GM19193 (cell line): ENCODE measurements around the gene SPRED1.

Experiments used
- POLR2A ChIP-seq: IDR thresholded peaks from 4 replicates; pipeline ENCODE4 v1.6.1; 2011; ENCODE audit not compliant: insufficient read depth, insufficient read length; ENCODE audit errors: extremely low read depth

Gene SPRED1

GRCh38 chr15:38307861-38308641 lies 55.4 kb downstream of the SPRED1 start:
- no peak for TF ChIP-seq POLR2A

GRCh38 chr15:38308797-38309196 lies 56.2 kb downstream of the SPRED1 start:
- TF ChIP-seq POLR2A = no peak

GRCh38 chr15:38312190-38312589 lies 59.6 kb downstream of the SPRED1 start:
- no peak for TF ChIP-seq POLR2A

GRCh38 chr15:38316311-38316710 lies 63.7 kb downstream of the SPRED1 start:
- TF ChIP-seq POLR2A = no peak

- no peak for TF ChIP-seq POLR2A
Measured at GRCh38 chr15:38320181-38320580, 67.5 kb downstream of the SPRED1 start.

GRCh38 chr15:38320866-38321265 lies 68.2 kb downstream of the SPRED1 start:
- no peak for TF ChIP-seq POLR2A

GRCh38 chr15:38323895-38324294 lies 71.3 kb downstream of the SPRED1 start:
- TF ChIP-seq POLR2A = no peak

- no peak for TF ChIP-seq POLR2A
Measured at GRCh38 chr15:38324939-38325647, 72.5 kb downstream of the SPRED1 start.

- no peak for TF ChIP-seq POLR2A
Measured at GRCh38 chr15:38325648-38325990, 73.0 kb downstream of the SPRED1 start.

GRCh38 chr15:38332711-38333110 lies 80.1 kb downstream of the SPRED1 start:
- TF ChIP-seq POLR2A = no peak

- TF ChIP-seq POLR2A = no peak
Measured at GRCh38 chr15:38335116-38335515, 82.5 kb downstream of the SPRED1 start.

- TF ChIP-seq POLR2A = no peak
Measured at GRCh38 chr15:38344351-38344750, 91.7 kb downstream of the SPRED1 start.

GRCh38 chr15:38349251-38349650 lies 96.6 kb downstream of the SPRED1 start:
- no peak for TF ChIP-seq POLR2A

- no peak for TF ChIP-seq POLR2A
Measured at GRCh38 chr15:38351466-38351865, 98.8 kb downstream of the SPRED1 start.

GRCh38 chr15:38354315-38354929 lies 101.8 kb downstream of the SPRED1 start:
- no peak for TF ChIP-seq POLR2A

GRCh38 chr15:38362355-38362754 lies 109.7 kb downstream of the SPRED1 start:
- TF ChIP-seq POLR2A = no peak
